ENCODE results near the gene NOX1.

- TF ChIP-seq EZH2 (IDR thresholded peaks at IDR 0.05; ENCODE audit: borderline replicate concordance, low read depth, low read length, poor library complexity, severe bottlenecking) (no peak), CTCF (conservative IDR thresholded peaks at IDR 0.05; ENCODE audit: low read depth, low read length) (no peak)
These were observed 75.5 kb downstream of the NOX1 start for GRCh38 chrX:100798484-100799214.

Measured in A673 (cell line).